Epithelial cell of prostate (primary cell): ENCODE measurements around the gene LEPROT.
"Not testable (repeated sequence)": the region's sequence is repeated elsewhere in the genome, so short reads cannot be mapped to it uniquely, and the experiment has no call there.

Experiments used
- DNase-seq: peaks from one replicate; pipeline ENCODE4 v3.0.0-alpha.2; 2011; ENCODE audit warnings: low read depth, low spot score
- H3K27ac ChIP-seq: fragments of 450-650 bp; 2 replicates; pipeline ENCODE4 v1.5.1; 2017; ENCODE audit warnings: mild to moderate bottlenecking

Gene LEPROT, protein sequence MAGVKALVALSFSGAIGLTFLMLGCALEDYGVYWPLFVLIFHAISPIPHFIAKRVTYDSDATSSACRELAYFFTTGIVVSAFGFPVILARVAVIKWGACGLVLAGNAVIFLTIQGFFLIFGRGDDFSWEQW

DNA sequence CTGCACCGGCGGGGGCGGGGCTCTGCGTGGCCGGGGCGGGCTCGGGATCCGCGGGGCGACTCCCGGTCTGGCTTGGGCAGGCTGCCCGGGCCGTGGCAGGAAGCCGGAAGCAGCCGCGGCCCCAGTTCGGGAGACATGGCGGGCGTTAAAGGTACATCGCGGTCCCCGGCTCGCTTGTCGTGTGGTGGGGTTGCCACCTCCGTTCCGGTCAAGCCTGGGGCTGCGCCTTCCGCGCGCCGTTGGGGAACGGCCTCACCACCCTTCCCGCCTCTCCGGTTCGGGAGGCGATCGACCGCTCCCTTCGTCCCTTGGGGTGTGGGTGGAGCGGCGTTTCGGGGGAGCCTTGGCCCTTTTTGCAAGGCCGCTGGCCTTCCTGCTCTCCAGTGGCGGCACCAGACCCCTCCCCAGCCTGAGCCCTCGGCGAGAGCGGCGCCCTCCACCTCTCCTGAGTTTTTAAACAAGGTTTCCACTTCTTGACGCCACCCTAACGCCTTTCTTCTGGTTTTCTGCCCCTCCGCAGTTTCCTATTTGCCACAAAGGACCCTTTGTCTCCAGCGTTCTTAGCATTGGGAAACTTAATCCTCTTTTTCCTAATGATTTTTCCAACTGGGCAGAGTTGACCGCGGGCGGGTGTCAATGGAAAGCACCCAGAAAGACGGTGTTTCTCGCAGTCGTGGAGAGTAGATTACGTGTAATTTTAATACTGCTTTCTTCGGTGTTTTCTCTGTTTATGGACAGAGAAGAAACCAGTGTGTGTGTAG lies at the start of gene LEPROT, which contains the start of gene LEPR:
LEPROT (plus strand) TSS at position 79 of the 761 bp plus-strand sequence; CDS start at position 136, 57 bp downstream.
LEPR (plus strand) TSS at position 79 of the 761 bp plus-strand sequence. CDS start 144,898 bp downstream, outside the sequence.
- DNase-seq, result no peak
- H3K27ac ChIP-seq, result peak within 1 kb of the TSS; percentile 98

DNA sequence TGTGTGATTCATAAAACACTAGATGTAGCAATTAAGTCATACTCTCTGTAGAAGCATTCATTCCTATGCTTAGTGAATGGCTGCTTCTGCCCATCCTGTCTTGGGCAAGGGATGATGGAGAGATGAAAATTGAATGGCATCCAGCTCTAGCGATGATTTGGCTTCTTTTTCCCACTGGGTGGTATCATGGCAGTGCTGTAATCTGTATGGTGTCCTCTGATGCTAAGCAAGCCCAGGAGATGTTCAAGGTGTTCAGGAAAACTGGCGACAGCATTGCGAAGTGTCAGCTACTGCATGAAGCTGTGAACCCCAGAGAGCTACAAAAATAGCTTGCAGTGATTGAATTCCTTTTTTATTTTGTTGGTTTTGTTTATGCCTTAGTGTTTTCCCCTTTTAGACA lies 48.9 kb upstream of the LEPROT start:
- DNase-seq, result no peak
- H3K27ac ChIP-seq, result no peak overlapping the region

DNA sequence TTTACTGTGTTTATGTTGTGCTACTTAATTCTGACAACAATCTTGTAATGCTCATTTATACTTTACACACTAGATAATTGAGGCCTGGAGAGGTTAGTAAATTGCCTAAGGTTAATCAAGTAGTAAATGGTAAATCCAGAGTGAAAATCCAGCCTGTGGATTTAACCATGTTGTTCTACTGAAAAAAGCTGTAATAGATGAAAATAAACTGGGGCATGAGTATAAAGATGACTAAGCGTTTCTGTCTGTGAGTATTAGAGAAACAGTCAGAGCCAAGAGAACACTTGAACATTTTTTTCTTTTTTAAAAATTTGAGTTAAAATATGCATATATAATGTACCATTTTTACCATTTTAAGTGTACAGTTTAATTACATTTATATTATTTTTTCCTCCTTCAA lies 47.9 kb upstream of the LEPROT start:
- no peak for DNase-seq
- H3K27ac ChIP-seq, result no peak overlapping the region

DNA sequence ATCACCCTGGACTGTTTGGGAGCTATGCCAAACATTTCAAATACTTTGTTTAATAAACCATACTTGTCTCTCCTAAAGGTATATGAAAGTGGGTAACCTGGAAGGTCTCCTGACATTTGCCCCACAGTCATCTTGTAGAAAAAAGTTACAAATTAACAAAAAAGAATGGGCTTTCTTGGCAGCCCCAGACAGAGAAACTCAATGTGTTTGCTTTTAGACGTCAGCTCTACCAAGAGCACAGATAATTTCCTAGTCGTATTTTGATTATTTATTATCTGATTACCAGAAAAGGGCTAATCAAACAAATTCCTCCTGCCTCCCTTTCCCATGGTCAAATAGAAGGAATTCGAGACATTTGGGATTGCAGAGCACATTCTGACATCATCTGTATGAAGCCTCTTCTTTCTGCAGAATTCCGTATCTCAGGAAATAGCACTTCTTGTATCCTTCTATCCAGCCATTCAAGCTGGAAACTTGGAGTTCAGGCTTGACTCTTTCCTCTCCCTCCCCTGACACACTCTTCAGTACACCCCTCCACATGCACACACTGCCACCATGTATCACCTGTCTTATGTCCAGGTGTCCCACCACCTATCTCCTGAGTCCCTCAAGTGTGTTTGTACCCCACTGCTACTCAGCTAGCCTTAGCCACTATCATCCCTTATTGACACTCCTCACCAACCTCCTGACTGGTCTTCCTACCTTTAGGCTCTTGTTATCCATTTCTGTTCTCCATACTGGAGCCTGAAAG lies 42.8 kb upstream of the LEPROT start:
- H3K27ac ChIP-seq, result no peak overlapping the region
- no peak for DNase-seq

DNA sequence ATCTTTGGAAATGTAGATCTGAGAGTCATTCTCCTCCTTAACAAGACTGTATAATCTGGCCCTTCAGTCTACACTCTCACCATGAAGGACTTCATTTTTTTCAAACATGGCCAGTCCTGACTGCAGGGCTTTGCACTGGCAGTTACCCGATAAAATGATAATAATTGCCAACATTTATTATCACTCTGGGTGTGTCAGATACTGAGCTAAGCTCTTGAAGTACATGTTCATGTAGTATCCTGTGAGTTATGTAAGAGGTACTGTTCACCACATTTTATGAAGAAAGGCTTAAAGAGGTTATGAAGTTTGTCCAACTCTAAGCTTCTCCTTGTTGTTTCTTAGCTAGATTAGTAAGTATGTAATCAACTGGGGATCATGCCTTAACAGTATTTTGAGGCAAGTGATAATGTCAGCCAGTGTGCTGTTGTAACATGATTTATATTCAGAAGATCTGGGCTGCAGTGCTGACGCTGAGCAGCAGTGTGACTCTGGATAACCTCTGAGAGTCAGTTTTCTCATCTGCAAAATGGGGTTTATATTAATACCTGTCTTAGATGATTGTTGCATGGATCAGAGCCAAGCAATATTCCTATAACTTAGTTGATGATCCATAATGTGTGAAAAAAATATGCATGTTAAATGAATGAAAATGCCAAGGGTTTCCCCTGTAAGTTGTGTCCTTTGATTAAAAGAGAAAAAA lies 42.1 kb upstream of the LEPROT start:
- no peak overlapping the region for H3K27ac ChIP-seq
- DNase-seq, result no peak

DNA sequence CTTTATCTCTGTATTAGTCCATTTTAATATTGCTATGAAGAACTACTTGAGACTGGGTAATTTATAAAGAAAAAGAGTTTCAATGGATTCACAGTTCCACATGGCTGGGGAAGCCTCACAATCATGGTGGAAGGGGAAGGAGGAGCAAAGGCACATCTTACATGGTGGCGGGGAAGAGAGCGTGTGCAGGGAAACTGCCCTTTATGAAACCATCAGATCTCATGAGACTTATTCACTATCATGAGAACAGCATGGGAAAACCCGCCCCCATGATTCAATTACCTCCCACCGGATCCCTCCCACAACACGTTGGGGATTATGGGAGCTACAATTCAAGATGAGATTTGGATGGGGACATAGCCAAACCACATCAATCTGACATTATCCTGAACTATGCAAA lies 36.0 kb upstream of the LEPROT start:
- not testable (repeated sequence) for H3K27ac ChIP-seq, DNase-seq

DNA sequence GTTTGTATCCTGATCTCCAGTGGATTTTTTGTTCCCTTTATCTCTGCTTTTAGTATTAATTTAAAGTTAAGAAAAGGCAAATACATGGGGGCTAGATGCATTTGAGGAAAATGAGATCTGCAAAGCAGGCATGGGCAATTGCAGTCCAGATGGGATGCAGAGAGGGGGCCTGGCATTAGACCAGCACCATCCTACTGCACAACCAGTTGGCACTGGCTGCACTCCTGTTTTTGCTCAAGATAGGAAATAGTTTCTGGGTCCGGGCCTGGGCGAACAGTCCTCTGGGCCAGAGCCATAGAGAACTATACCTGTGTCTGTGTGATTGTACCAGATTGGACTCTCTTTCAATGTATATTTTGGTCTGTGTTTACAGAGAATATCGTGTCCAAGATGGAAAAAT lies 34.0 kb upstream of the LEPROT start:
- no peak for DNase-seq
- H3K27ac ChIP-seq, result no peak overlapping the region

DNA sequence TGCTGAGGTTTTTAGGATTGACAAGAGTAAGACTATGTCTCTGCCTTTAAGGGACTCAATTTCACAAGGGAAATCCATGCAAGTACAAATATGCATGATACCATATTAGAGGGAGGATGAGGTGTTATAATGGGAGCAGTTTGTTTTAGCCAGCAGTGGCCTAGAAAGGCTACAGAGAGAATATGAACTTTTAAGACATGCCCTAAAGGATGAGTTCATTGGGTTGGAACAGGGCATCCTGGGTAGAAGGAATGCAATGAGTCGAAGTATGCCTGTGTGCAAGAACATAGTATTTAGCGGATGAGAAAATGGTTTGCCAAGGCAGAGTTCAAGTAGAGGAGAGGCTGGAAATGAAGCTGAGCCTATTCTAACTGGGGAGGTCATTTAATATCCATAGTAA lies 32.6 kb upstream of the LEPROT start:
- DNase-seq, result no peak
- no peak overlapping the region for H3K27ac ChIP-seq

DNA sequence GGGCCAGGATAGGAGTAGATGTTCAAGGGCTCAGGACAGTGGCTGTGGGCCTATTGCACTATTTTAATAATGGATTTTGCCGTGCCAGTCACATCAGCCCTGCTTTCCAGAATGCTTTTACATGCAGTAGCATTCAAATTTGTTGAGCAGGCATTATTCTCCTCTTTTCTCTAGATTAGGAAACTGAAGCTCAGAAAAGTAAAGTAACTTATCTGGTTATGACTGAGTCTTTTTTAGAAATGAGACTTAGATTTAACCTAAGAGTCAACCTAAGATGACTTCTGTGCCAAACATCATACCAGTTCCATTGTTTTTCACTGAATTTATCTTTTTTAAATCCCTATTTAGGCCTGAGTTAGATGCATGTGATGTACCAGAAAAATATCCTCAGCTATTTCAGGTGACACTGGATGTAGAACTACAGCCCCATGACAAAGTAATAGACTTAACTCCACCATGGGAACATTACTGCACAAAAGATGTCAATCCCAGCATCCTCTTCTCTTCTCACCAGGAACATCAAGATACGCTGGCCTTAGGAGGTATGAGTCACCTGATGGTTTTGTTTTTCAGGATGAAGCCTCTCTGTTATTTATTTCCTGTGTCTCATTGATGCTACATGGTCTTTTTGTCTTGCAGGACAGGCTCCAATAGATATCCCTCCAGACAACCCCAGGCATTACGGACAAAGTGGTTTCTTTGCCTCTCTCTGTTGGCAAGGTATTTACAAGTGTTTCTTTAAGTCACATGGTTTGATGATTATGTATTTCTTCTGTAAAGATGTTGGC lies 31.4 kb upstream of the LEPROT start:
- H3K27ac ChIP-seq, result no peak overlapping the region
- no peak for DNase-seq

DNA sequence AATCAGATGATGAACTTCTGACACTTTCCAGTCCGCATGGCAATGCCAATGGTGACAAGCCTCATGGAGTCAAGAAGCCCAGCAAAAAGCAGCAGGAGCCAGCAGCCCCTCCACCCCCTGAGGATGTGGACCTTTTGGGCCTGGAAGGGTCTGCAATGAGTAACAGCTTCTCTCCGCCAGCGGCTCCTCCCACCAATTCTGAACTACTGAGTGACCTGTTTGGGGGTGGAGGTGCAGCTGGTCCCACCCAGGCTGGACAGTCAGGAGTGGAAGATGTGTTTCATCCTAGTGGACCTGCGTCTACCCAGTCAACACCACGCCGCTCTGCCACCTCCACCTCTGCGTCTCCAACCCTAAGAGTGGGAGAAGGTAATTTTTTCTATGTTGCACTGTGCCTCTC lies 28.0 kb upstream of the LEPROT start:
- H3K27ac ChIP-seq, result no peak overlapping the region
- no peak for DNase-seq

DNA sequence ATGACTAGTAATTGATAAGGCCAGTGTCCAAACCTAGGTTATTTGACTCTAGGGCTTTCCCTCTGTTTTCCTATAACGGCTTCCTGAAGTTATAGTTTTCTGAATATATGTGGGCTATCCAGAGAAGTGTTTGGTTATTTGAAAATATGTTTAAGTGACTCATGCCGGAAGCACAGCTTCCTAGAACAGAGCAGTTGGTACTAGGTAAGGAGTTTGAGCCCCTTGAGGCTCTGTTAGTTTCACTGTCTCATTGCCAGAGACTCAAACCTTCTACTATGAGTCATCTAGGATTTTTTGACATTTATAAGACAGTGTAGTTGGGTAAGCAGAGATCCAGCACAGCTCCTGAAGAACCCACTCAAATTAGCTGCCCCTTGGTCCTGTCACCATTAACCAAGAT lies 27.1 kb upstream of the LEPROT start:
- DNase-seq, result no peak
- no peak overlapping the region for H3K27ac ChIP-seq

DNA sequence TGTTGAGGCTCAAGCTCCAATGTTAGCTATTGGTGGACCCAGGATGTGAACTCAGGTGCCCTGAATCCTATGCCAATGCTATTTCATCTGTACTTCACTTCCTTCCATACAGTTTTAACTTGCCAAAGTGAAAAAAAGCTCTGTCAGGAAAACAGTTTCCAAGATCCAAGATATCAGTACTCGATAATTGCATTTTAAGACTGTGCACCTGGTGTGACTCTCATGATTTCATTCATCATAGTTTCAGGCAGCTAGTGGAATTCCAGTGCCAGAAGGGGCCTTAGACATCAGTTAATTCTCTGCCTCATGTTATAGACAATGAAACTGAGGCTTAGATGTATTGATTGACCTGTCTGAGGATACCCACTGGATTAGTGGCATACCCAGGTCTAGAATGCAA lies 26.5 kb upstream of the LEPROT start:
- H3K27ac ChIP-seq, result no peak overlapping the region
- DNase-seq, result no peak

DNA sequence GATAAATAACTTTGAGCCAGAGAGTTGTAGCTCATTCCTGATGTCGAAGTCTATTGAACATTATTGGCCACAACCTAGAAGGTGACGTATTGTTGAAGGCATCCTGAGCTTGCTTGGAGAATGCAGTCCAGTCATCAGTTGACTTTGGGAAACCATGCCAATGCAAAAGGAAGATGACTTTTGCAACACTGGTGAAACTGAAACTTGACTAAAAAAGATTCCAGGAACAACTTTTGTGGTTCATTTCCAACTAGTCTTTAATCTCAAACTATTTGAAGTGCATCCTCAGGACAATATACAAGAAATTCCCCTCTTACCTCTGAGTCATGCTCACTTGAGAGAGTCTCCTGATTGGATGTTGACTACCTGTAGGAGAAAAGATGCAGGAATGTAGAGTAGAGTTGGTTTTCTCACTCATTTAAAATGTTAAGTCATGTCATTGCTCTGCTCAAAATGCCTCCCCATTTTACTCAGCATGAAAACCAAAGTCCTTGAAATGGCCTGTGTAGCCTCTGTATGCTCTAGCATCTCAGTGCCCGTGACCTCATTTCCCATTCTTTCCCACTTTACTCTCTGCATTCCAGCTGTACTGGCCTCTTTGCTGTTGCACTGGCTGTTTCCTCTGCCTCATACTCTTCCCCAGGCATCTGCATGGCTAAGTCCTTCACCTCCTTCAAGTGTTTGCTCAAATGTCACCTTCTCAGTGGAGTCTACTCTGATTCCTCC lies 24.4 kb upstream of the LEPROT start:
- no peak for DNase-seq
- no peak overlapping the region for H3K27ac ChIP-seq

DNA sequence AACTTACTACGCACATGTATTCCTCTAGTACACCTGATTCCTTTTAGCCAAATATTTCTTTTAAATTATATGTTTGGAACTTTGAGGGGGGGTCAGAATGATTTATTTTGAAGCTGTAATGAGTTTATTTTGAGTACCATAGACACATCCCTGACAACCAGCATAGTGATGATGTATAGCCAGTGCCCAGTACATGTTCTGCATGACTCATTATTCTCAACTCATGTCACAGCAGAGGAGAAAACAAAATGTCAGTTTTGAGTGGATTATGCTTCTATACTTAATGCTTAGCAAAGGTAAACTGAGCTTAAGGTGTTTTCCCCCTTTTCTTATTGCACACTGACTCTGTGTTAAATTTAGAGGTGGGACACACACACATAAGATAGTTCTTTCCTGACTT lies 22.4 kb upstream of the LEPROT start:
- no peak overlapping the region for H3K27ac ChIP-seq
- no peak for DNase-seq

DNA sequence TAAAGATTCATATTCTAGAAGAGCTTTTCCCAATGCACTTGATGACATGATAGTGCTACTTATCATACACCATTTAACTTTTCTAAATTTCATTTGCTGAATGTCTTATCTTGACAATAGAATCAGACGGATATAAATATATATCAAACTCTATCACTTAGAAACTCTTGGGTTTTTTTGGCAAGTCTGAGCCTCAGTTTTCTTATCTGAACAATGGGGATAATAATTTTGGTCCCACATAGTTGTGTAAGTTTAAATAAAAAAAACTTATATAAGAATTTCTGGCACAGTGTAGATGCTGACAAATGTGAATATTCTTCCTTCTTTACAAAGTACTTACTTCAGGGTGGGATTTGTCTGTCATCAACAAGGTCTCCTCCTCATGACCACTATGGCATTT lies 21.5 kb upstream of the LEPROT start:
- DNase-seq, result no peak
- H3K27ac ChIP-seq, result no peak overlapping the region

DNA sequence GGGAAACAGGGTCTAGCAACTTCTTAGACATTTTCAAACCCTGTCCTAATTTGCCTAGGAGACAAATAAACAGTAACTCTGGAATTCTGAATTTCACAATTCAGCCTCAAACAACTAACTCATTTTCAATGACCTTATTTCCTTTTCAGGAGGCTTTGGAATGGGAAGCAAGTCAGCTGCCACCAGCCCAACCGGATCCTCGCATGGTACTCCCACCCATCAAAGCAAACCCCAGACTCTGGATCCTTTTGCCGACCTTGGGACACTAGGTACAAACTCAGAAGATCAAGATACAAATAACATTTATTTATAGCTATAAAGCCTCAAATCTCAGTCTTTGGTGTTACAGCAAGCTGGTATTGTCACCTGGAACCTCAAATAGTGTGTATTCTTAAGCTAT lies 18.9 kb upstream of the LEPROT start:
- no peak overlapping the region for H3K27ac ChIP-seq
- DNase-seq, result no peak

DNA sequence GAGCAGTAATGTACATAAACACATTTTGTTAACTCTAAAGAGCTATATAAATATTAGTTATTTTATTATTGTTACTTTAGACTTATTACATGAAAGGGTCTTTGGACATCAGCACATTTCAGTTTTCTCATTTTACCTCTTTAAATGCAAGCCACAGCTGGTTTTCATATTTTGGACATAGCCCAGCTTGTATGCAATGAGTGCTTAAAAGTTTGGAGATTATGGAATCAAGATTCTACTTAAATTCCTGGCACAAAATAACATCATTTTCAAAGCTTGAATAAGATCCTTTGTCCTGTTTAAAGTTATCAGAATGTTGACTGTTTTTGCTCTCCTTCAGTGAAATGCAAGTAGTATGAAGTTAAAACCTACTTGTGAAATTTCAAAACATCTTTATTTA lies 15.5 kb upstream of the LEPROT start:
- no peak for DNase-seq
- no peak overlapping the region for H3K27ac ChIP-seq

DNA sequence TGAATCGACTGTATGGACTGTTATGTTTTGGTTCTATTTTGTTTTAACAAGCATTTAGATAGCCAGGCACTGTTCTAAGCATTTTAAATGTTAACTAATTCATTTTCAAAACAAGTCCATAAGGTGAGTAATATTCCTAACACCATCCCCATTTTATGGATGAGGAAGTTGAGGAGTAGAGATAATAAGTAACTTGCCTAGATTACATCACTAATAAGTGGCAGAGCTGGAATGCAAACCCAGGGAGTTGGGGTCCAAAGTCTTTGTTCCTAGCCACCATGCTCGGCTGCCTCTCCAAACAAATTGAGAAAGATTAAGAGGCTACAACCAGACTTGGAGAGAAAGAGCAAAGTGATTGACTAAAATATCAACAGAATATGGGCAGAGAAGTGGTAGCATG lies 12.6 kb upstream of the LEPROT start:
- no peak for DNase-seq
- no peak overlapping the region for H3K27ac ChIP-seq

DNA sequence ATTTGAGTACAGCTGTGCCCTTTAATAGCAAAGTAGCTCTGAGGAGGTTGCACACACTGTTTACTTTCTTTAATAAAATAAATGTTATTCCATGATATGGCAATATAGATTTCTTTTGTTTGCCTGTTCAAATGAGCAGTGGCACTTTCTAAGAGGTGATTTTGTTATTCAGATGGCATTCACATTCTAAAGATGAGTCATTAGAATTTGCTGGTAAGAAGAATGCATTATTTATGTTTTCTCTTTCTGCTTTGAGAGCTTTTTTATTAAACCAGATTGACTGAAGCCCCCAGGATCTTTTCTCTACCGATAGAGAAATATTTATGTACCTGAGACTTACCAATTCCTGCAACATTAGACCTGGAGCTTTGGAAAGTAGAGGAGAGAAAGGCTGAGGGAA lies 11.2 kb upstream of the LEPROT start:
- no peak overlapping the region for H3K27ac ChIP-seq
- no peak for DNase-seq
